Measurements from ENCODE around the gene MND1.
A peak's percentile ranks its signal among the peaks of the same experiment; 100 is the strongest.

Gene MND1

DNA sequence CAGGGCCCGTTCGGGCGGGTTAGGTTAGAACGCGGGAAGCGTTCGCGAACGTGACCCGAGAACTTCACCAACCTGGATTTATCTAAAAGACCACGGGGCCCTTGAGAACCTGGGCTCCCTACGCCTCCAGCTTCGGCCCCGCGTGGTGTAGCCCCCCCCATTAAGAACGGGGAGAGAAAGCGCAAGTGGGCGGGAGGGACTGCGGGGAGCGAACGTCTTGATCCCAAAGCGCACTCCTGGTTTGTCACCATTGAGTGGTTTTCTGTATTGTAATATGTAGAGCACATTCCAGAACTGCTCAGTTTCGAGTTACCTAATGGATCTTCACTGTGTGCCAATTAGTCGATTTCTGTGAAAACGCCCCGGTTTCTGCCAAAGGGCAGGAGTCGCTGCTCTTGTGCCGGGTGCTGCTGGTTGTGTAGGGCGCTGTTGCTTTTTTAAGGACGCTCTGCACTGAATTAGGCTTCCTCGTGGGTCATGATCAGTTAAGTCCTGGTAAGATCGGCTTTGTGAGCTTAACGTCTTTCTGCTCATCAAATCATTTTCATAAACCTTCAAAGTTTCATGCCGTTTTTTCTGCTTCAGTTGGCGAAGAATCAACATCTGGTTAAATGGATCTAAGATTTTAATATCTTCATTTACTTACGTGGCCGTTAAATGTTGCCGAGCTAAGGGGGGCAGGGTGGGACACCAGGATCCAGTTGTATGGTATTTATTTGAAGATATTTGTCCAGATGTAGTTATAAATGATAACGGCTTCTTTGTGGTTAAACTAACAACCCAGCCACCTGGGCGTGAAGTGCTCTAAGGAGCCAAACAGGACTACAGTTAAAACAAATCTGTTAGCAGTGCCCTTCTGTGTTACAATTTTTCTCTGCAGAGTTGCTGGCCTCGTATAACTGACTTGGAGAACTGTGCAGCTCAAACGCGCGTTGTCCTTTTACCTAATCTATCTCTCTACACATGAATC is 809 bp downstream of the MND1 start:
- peak overlapping the region in 15 of 21 experiments; percentile 4 to 71 (median 49) for H3K27ac ChIP-seq

DNA sequence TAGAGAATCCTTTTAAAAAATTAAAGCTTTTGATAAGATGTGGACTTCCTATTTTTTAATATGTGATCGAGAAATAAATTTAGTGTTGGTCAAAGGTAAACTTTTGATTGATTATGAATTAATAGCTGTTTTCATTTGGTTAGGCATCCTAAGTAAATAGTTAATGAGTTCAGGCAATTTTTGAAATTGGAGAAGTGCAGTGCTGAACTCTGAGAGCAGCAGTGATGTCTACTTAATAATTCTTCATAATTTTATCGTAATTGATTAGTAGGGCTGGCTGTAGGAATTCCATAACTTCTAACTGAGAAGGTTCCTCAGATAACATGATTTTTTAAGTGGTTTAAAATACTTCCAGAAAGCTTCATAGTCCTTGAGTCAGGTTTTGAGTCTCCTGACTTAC is 1.5 kb downstream of the MND1 start:
- no peak overlapping the region for H3K4me3 ChIP-seq
- H3K27ac ChIP-seq = no peak overlapping the region

More for the DNA sequence above, 809 bp downstream of the MND1 start:
- H3K4me3 ChIP-seq = peak overlapping the region; percentile 59 to 93 (median 84)

DNA sequence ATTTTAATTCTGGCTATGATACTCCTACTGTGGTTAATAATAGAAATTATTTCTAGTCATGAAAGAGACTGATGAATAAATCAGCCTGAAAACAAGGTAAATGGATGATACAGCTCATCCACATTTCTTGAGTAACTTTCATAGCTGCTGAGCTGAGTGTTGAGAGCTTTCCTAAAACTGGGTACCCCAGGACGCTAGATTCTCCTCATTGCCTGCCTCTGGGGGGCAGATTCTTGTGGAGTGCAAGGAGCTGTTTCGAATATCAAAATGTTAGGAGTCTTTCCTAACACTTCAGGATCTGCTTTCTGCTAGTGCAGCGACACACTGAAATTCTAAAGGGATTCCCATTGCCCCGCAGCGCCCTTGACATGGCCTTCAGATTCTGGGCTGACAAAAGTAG is 2.1 kb downstream of the MND1 start:
- no peak overlapping the region for H3K4me3 ChIP-seq
- H3K27ac ChIP-seq = no peak overlapping the region

DNA sequence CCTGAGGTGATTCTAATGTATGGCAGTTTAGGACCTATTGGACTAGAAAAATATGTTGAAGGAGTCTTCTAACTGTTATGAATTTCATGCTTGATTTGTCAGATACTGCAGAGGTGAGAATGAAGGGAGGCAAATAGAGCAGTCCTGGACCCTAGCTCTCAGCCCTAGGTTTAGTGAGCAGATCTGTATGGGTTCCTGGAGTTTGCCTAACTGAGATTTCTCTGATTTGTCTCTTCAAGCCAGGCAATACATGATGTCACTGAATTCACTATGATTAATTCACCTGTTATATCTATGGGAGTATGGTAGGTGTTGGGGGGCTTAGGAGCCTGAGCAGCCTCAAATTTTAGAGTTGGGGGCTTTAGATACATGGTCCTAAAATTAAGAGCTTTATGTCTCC is 2.6 kb downstream of the MND1 start:
- H3K4me3 ChIP-seq = no peak overlapping the region
- H3K27ac ChIP-seq = no peak overlapping the region

DNA sequence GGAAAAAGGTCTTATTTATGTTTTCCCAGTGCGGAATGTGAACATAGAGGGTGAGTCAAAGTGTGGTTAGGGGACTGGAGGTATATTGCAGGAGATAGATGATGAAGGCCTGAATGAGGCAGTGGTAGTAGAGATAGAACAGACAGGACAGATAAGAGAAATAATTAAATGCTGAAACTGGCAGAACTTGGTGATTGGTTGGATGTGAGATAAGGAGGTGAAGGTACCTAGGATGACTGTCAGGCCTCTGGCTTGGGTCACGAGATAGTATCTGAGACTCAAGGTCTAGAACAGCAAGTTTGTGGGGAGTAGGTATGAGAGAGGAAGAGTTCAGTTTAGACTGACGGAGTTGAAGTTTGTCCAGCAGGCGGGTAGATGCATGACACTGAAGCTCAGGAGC is 3.5 kb downstream of the MND1 start:
- no peak overlapping the region for H3K27ac ChIP-seq
- no peak overlapping the region for H3K4me3 ChIP-seq

DNA sequence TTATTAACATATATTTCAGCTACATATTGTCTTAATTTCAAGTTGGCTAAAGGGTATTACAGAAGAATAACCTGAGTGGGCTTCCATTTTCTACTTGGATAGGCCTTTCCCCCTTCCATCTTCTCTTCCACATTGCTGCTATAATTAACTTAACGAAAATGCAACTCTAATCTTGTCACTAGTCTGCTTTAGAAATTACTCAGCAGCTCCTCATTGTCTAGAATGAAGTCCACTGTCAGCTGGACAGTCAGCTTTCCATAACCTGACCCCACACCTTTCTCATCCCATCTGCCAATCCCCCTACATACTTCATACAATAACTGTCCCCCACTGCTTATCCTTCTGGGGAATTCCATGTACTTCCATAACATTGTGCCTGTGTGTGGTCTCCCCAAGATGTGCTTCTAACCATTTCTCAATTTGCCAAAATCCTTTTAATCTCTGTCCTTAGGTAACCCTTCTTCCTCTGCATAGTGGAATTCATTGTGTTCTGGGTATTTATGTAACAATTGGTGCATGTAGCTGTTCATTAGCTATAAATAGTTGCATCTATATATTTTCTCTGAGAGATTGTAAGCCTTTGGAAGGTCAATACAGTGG is 4.8 kb downstream of the MND1 start:
- Histone ChIP-seq H3K4me3 (no peak overlapping the region), H3K27ac (no peak overlapping the region)

DNA sequence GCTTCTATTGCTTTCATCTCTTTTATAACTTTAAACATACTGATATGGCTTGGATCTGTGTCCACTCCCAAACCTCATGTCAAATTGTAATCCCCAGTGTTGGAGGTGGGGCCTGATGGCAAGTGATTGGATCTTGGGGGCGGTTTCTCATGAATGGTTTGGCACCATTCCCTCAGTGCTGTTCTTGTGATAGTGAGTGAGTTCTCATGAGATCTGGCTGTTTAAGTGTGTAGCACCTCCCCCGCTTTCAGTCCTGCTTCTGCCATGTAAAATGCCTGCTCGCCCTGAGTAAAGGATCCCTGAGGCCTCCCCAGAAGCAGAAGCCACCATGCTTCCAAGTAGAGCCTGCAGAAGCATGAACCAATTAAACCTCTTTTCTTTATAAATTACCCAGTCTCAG is 17.7 kb downstream of the MND1 start:
- no peak overlapping the region for H3K27ac ChIP-seq
- no peak overlapping the region for H3K4me3 ChIP-seq

DNA sequence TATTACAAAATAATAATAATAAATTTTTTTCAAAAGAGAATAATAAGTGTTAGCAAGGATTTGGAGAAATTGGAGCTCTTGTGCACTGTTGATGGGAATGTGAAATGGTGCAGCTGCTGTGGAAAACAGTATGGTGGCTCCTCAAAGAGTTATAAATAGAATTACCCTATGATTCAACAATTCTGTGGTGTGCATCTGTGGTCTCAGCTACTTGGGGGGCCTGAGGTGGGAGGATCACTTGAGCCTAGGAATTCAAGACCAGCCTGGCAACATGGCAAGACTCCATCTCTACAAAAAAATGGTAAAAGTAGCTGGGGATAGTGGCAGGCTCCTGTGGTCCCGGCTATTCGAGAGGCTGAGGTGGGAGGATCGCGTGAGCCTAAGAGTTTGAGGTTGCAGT is 19.6 kb downstream of the MND1 start:
- Histone ChIP-seq H3K4me3 (no peak overlapping the region), H3K27ac (no peak overlapping the region)

DNA sequence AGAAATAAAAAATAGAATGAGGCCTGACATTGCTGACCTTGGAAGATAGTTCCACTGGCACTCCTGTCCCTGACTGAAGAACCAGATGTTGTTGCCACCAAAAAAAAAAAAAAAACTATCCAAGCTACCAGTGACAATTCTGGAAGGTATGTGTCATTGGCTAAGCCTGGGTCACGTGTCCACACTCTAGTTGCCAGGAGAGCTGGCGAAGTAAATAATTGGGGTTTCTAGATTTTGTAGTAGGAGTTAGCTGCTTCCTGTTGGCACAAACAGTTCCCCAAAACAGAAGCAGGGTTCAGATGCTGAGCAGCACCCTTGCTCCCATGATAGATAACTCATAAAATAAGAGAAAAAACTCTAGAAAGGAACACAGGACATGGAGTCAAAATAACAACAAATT is 20.5 kb downstream of the MND1 start:
- Histone ChIP-seq H3K27ac (no peak overlapping the region), H3K4me3 (no peak overlapping the region)

DNA sequence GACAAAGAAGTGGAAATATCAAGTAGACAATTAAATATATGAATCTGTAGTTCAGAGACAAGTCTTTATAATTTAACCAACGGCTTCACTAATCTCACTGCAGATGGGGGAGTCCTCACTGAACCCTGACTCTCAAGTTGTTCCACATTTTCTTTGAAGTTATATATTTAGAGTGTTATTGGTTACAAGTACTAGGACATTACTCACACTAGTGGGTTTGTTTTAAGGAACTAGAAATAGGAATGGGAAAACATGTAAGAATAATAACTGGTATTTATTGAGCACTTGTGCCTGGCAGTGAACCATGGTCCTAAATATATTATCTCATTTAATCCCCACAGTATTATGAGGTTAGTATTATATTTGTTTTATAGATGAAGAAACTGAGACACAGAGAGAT is 22.0 kb downstream of the MND1 start:
- H3K27ac ChIP-seq = no peak overlapping the region
- H3K4me3 ChIP-seq = no peak overlapping the region

DNA sequence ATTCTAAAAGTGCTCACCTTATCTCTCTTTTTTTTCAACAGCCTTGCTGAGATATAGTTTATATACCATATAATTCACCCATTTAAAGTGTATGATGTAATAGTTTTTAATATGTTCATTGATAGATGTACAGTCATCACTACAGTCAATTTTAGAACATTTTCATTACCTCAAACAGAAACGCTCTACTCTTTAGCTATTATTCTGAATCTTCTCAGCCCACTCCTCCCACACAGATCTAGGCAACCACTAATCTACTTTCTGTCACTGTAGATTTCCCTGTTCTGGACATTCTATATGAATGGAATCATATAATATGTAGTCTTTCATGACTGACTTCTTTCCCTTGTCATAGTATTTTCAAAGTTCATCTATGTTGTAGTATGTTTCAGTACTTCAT is 22.6 kb downstream of the MND1 start:
- no peak overlapping the region for H3K4me3 ChIP-seq
- no peak overlapping the region for H3K27ac ChIP-seq

DNA sequence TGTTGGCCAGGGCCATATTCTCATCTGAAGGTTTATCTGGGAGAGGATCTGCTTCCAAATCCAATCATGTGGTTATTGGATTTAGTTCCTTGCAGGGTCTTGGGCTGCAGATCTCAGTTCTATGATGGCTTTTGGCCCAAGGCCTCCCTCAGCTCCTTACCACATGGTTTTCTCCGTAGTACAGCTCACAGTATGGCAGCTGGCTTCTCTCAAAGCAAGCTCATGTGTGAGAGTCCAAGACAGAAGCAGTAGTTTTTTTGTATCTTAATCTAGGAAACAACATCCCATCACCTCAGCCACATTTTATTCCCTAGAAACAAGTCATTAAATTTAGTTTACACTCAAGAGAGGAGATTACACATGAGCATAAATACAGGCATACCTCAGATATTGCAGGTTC is 24.5 kb downstream of the MND1 start:
- Histone ChIP-seq H3K27ac (no peak overlapping the region), H3K4me3 (no peak overlapping the region)

DNA sequence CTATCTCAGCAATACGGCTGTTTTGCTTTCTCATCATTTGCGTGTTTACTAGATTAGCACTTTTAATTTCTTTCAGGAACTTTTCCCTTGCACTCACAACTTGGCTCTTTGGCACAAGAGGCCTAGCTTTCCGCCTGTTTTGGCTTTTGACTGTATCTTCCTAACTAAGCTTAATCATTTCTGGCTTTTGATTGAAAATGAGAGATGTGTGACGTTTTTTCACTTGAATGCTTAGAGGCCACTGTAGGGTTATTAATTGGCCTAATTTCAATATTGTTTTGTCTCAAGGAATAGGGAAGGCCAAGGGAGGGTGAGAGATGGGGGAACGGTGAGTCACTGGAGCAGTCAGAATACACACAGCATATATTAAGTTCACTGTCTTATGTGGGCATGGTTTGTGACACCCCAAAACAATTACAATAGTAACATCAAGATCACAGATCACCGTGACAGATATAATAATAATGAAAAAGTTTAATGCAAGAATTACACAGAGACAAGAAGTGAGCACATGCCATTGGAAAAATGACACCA is 27.3 kb downstream of the MND1 start:
- Histone ChIP-seq H3K27ac (no peak overlapping the region), H3K4me3 (no peak overlapping the region)

DNA sequence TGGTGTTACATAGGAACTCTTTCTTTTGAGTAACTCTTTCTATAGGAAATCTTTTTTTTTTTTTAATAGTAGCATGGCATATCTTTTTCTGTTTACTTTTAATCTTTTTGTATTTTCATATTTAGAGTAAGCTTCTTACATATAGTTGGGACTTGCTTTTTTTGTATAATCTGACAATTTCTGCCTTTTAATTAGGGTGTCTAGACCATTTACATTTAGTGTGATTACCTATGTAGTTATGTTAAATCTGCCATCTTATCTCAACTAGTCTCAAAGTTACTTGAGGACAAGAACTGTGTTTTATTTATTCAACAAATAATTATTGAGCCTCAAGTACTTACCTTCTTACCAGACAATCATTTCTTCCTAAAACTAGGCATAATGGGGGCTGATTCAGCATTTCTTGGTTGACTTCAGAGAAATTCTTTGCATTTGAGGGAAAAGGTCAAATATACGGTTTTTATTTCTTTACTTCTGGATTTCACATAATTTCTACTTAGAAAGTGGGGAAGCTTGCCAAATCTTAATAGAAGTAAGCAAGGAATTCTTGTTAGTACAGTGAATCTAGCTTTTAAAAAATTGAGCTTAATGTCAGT is 28.6 kb downstream of the MND1 start:
- H3K4me3 ChIP-seq = no peak overlapping the region
- H3K27ac ChIP-seq = no peak overlapping the region

DNA sequence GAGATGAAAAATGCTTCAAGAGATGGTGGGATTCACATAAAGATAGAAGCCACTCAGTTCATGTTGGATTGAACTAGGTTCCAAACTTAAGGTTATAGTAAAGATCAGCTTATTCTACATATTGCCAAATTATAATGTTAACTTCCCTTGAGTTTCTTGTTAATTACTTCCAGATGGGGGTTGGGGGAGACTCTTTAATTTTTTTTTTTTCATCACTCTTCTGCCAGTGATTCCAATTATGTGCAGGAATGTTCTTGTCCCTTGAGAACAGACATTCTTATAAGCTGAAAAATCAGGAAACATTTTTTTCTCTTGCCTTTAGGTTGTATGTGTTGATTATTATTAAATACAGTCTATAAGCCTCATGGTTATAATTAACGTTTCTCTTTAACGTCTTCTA is 30.0 kb downstream of the MND1 start:
- H3K27ac ChIP-seq = no peak overlapping the region

DNA sequence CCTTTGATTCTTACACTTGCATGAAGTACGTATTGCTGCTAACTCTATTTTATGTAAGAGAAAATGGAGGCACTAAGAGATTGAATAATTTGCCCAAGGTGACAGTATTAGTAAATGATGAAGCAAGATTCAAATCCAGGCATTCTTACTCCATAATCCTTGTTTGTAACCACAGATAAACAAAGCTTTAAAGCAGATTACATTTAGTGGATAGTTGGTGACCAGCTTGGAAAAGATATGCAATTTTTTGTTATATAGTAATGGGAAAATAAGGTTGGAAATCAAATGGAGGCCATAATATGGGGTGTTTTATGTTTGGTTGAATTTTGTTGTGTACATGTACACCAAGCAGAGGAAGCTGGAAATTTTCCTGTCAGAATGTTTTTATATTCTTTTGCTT is 30.8 kb downstream of the MND1 start:
- Histone ChIP-seq H3K27ac (no peak overlapping the region), H3K4me3 (no peak overlapping the region)

More for the DNA sequence above, 30.0 kb downstream of the MND1 start:
- H3K4me3 ChIP-seq = no peak overlapping the region

DNA sequence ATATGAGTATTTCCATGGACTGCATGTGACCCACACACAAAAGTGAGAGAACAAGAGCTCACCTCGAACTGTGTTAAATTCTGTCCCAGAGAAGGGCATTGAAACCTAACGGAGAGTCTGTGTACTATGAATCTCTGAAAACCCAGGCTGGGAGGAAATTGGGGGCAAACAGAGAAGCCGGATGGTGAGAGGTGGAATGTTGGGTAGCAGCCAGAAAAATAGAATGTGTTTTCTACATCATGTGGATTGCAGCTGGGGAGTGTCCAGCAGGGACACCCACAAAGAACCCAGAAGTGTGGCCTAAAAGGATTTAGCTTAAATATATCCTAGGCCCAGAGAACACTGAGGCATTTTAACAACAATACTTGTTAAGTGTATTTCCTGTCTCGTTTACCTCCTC is 38.6 kb downstream of the MND1 start:
- H3K27ac ChIP-seq = no peak overlapping the region

DNA sequence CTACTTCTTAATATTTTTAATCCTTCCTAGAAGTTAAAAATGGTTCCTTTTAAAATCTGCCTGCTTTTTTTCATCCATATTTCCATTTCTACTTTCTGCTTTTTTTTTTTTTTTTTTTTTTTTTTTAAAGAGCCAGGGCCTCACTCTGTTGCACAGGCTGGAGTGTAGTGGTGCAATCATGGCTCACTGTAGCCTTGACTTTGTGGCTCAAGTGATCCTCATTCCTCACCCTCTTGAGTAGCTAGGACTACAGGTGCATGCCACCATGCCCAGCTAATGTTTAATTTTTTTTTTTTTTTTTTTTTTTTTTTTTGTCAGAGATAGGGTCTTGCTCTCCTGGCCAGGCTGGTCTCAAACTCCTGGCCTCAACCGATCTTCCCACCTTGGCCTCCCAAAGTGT is 39.7 kb downstream of the MND1 start:
- Histone ChIP-seq H3K4me3 (no peak overlapping the region), H3K27ac (no peak overlapping the region)

More for the DNA sequence above, 38.6 kb downstream of the MND1 start:
- H3K4me3 ChIP-seq = no peak overlapping the region

DNA sequence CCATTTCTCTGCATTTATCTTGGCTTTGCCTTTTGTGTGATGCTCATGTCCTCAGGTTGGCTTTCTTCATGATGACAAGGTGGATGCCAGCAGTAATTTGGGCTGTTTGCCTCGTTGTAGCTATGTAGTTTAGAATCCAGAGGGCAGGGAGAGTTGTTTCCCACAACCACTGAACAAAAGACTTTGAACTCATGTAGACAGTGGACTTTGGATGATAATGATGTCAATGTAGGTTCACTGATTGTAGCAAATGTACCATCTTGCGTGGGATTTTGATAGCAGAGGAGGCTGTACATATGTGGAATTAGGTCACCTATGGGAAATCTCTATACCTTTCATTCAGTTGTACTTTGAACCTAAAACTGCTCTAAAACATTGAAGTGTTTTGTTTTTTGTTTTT is 41.3 kb downstream of the MND1 start:
- no peak overlapping the region for H3K4me3 ChIP-seq
- no peak overlapping the region for H3K27ac ChIP-seq

DNA sequence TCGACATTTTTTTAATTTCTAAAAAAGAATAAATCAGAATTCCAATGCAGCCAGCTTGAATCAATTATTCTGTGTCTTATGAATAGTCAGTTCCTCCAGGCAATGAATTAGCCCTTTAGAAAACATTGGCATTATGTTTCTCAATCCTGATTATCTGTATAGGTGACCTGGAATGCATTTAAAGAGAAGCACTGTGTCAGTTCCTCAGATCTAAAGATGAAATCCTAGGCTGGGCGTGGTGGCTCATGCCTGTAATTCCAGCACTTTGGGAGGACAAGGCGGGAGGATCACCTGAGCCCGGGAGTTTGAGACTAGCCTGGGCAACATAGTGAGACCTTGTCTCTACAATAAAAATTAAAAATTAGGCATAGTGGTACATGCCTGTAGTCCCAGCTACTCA is 43.5 kb downstream of the MND1 start:
- H3K27ac ChIP-seq = no peak overlapping the region
- H3K4me3 ChIP-seq = no peak overlapping the region

DNA sequence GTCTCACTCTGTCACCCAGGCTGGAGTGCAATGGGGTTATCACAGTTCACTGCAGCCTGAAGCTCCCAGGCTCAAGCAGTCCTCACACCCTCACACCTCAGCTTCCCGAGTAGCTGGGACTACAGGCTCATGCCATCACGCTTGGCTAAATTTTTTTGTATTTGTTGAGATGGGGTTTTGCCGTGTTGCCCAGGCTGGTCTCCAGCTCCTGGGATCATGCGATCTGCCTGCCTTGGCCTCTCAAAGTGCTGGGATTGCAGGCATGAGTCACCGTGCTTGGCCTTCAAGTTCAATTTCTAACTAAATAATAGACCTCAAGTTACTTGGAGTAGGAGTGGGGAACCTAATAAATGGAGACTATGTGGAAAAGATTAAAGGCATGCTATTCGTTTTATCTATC is 48.9 kb downstream of the MND1 start:
- H3K4me3 ChIP-seq = no peak overlapping the region
- no peak overlapping the region for H3K27ac ChIP-seq
